GM21447 (cell line): Measurements from ENCODE around the gene CENPH.
A peak's percentile ranks its signal among the peaks of the same experiment; 100 is the strongest.
"Not testable (repeated sequence)": the region's sequence is repeated elsewhere in the genome, so short reads cannot be mapped to it uniquely, and the experiment has no call there.

ENCODE experiments used
- ATAC-seq: cut with Tn5 transposase; IDR thresholded peaks from one replicate; pipeline ENCODE4 v1.9.1; 2021; ENCODE audit not compliant: unreplicated experiment

Gene CENPH

GRCh38 chr5:69206528-69207190 lies 17.3 kb downstream of the CENPH start:
- no peak for ATAC-seq

GRCh38 chr5:69209602-69210001 lies 20.2 kb downstream of the CENPH start:
- ATAC-seq, result no peak

GRCh38 chr5:69211200-69211599 lies 21.8 kb downstream of the CENPH start:
- ATAC-seq, result no peak

- no peak for ATAC-seq
Measured at GRCh38 chr5:69212022-69212421, 22.6 kb downstream of the CENPH start.

GRCh38 chr5:69213513-69214215 lies 24.3 kb downstream of the CENPH start:
- no peak for ATAC-seq

- ATAC-seq, result no peak
Measured at GRCh38 chr5:69217151-69217511, 27.7 kb downstream of the CENPH start.

- ATAC-seq, result peak; percentile 91
Measured at GRCh38 chr5:69217548-69218526, 28.5 kb downstream of the CENPH start.

GRCh38 chr5:69219939-69220338 lies 30.6 kb downstream of the CENPH start:
- ATAC-seq, result no peak

- ATAC-seq, result not testable (repeated sequence)
Measured at GRCh38 chr5:69220371-69220770, 31.0 kb downstream of the CENPH start.

GRCh38 chr5:69220833-69221232 lies 31.4 kb downstream of the CENPH start:
- not testable (repeated sequence) for ATAC-seq

- ATAC-seq, result no peak
Measured at GRCh38 chr5:69224520-69224919, 35.1 kb downstream of the CENPH start.

- ATAC-seq, result no peak
Measured at GRCh38 chr5:69225860-69226259, 36.5 kb downstream of the CENPH start.

GRCh38 chr5:69230181-69230580 lies 40.8 kb downstream of the CENPH start:
- ATAC-seq, result no peak

- no peak for ATAC-seq
Measured at GRCh38 chr5:69231281-69231680, 41.9 kb downstream of the CENPH start.

GRCh38 chr5:69231851-69232250 lies 42.5 kb downstream of the CENPH start:
- ATAC-seq, result no peak

- ATAC-seq, result peak; percentile 99
Measured at GRCh38 chr5:69234457-69235268, 45.3 kb downstream of the CENPH start, which contains the start of gene CDK7. Gene CDK7 (plus strand): TSS chr5:69234886. CDS start chr5:69234976, 90 bp downstream.

- ATAC-seq, result not testable (repeated sequence)
Measured at GRCh38 chr5:69236733-69237132, 47.4 kb downstream of the CENPH start.

- ATAC-seq, result no peak
Measured at GRCh38 chr5:69237877-69238276, 48.5 kb downstream of the CENPH start.

- no peak for ATAC-seq
Measured at GRCh38 chr5:69238760-69239251, 49.4 kb downstream of the CENPH start.

- no peak for ATAC-seq
Measured at GRCh38 chr5:69242215-69242927, 53.0 kb downstream of the CENPH start.
